ENCODE measurements around the gene MAGI3. TPM values are rescaled to one million over a fixed set of nuclear protein-coding genes. Genes with fewer than 3 reads are reported as not detected.

The MAGI3 gene
- total RNA-seq, 1 donor from 2014 or later = 7.0 TPM

DNA sequence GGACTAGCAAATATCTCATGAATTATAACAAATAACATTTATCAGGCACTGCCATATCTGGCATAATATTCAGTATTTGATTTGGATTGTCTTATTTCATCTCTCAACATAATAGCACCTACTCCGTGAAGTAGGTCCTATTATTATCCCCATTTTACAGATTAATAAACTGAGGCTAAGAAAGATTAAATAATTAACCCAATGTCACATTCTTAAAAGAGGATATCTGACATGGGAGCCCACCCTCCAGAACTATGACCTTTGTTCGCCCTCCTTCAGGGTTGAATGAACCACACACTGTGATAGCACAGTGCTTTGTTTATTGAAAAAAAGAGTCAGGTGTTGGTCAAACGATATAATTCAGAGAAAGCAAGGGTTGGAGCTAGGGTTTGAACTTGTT, 19.4 kb upstream of the MAGI3 start:
- no peak for DNase-seq (ENCODE audit: extremely low spot score, unreplicated experiment)
- Mint-ChIP-seq H3K4me3 (ENCODE audit: unreplicated experiment) (no peak overlapping the region), H3K27ac (ENCODE audit: unreplicated experiment) (no peak overlapping the region), H3K27me3 (ENCODE audit: unreplicated experiment) (peaks cover 29% of the 10 kb centered on the region), H3K36me3 (ENCODE audit: unreplicated experiment) (no peaks in the 10 kb centered on the region), H3K9me3 (ENCODE audit: unreplicated experiment) (no peaks in the 10 kb centered on the region), H3K4me1 (ENCODE audit: unreplicated experiment) (no peaks in the 10 kb centered on the region)
- TF ChIP-seq, protein P1, sequence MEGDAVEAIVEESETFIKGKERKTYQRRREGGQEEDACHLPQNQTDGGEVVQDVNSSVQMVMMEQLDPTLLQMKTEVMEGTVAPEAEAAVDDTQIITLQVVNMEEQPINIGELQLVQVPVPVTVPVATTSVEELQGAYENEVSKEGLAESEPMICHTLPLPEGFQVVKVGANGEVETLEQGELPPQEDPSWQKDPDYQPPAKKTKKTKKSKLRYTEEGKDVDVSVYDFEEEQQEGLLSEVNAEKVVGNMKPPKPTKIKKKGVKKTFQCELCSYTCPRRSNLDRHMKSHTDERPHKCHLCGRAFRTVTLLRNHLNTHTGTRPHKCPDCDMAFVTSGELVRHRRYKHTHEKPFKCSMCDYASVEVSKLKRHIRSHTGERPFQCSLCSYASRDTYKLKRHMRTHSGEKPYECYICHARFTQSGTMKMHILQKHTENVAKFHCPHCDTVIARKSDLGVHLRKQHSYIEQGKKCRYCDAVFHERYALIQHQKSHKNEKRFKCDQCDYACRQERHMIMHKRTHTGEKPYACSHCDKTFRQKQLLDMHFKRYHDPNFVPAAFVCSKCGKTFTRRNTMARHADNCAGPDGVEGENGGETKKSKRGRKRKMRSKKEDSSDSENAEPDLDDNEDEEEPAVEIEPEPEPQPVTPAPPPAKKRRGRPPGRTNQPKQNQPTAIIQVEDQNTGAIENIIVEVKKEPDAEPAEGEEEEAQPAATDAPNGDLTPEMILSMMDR (IDR thresholded peaks at IDR 0.05) = no peak

DNA sequence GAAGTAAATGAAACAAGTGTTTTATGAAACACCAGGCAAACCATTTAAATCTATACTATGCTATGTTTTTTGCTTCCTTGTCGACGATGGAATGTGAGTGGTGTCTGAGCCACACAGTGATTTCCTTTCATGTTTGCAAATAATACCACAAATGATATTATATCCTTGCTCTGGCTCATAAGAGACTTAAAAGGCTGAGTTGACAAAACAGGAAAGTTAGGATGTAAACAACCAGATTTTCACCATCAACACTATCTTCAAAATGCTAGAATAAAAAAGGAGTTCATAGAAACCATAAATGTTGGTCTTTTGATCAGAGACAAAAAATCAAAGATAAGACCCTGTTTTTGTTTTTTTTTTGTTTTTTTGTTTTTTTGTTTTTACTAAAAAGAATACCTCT, 17.8 kb upstream of the MAGI3 start:
- DNase-seq (ENCODE audit: extremely low spot score, unreplicated experiment) = no peak

DNA sequence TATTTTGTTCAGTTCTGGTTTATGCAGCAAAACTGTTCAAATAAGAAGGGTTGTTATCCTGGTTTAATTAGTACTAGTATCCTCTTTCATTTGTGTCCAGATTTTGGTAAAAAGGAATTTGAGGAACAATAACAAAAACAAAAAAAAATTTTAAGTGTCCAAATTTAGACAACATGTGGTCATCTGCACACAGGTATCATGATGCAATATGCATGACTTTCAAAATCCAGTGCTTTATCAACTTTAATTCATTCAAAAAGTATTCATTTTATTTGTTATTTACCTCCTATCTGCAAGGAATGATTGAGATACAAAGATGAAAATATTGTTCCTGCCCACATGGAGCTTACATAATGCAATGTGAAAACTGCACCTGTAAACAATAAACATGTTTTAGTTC, 16.7 kb upstream of the MAGI3 start:
- Mint-ChIP-seq H3K27me3 (ENCODE audit: unreplicated experiment) (peaks cover 30% of the 10 kb centered on the region), H3K27ac (ENCODE audit: unreplicated experiment) (no peak overlapping the region), H3K36me3 (ENCODE audit: unreplicated experiment) (no peaks in the 10 kb centered on the region), H3K4me3 (ENCODE audit: unreplicated experiment) (no peak overlapping the region), H3K4me1 (ENCODE audit: unreplicated experiment) (no peaks in the 10 kb centered on the region), H3K9me3 (ENCODE audit: unreplicated experiment) (no peaks in the 10 kb centered on the region)
- TF ChIP-seq, protein P1 (IDR thresholded peaks at IDR 0.05) = no peak
- DNase-seq (ENCODE audit: extremely low spot score, unreplicated experiment) = no peak

More for the DNA sequence above, 17.8 kb upstream of the MAGI3 start:
- TF ChIP-seq, protein P1 (IDR thresholded peaks at IDR 0.05) = no peak
- H3K27me3 Mint-ChIP-seq (ENCODE audit: unreplicated experiment) = peaks cover 34% of the 10 kb centered on the region
- no peak overlapping the region for H3K27ac Mint-ChIP-seq (ENCODE audit: unreplicated experiment)
- no peaks in the 10 kb centered on the region for H3K4me1 Mint-ChIP-seq (ENCODE audit: unreplicated experiment)
- H3K9me3 Mint-ChIP-seq (ENCODE audit: unreplicated experiment) = no peaks in the 10 kb centered on the region
- no peaks in the 10 kb centered on the region for H3K36me3 Mint-ChIP-seq (ENCODE audit: unreplicated experiment)
- no peak overlapping the region for H3K4me3 Mint-ChIP-seq (ENCODE audit: unreplicated experiment)

DNA sequence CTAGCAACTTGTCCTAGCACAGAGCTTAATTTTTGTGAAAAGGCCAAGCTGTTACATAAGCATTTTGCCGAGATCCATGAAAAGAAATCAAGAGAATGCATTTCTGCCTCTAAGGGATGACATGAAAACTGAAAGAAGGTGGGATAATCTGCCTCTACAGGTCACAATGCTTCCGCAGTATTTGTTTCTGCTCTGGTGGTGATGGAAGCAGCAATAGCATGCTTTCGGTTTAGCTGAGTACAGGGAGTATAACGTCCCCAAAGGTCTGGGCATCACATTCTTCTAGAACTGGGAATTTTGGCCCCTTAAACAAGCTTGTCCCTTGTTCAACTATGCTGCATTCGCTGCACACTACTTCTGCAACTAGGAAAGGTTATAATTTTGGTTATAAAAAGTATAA, 14.4 kb upstream of the MAGI3 start:
- Mint-ChIP-seq H3K27me3 (ENCODE audit: unreplicated experiment) (peaks cover 34% of the 10 kb centered on the region), H3K27ac (ENCODE audit: unreplicated experiment) (no peak overlapping the region), H3K4me3 (ENCODE audit: unreplicated experiment) (no peak overlapping the region), H3K4me1 (ENCODE audit: unreplicated experiment) (no peaks in the 10 kb centered on the region), H3K36me3 (ENCODE audit: unreplicated experiment) (no peaks in the 10 kb centered on the region), H3K9me3 (ENCODE audit: unreplicated experiment) (no peaks in the 10 kb centered on the region)
- TF ChIP-seq, protein P1 (IDR thresholded peaks at IDR 0.05) = no peak
- DNase-seq (ENCODE audit: extremely low spot score, unreplicated experiment) = no peak

DNA sequence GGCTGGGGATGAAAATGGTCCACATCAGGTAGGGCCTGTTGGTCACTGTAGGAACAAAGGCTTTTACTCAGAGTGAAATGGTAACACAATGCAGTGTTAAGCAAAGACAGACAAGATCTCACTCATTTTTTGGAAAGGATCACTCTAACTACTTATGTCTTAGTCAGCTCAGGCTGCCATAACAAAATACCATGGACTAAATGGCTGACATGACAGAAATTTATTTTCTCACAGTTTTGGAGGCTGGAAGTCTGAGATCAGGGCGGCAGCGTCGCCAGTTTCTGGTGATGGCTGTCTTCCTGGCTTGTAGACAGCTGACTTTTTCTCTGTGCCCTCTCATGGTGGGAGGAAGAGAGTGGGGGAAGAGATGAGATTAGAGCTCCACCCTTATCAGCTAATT, 10.2 kb upstream of the MAGI3 start:
- Mint-ChIP-seq H3K9me3 (ENCODE audit: unreplicated experiment) (no peaks in the 10 kb centered on the region), H3K4me3 (ENCODE audit: unreplicated experiment) (no peak overlapping the region), H3K4me1 (ENCODE audit: unreplicated experiment) (no peaks in the 10 kb centered on the region), H3K27ac (ENCODE audit: unreplicated experiment) (no peak overlapping the region), H3K27me3 (ENCODE audit: unreplicated experiment) (peaks cover 15% of the 10 kb centered on the region), H3K36me3 (ENCODE audit: unreplicated experiment) (no peaks in the 10 kb centered on the region)
- no peak for DNase-seq (ENCODE audit: extremely low spot score, unreplicated experiment)
- TF ChIP-seq, protein P1 (IDR thresholded peaks at IDR 0.05) = no peak
